ENCODE data around the gene PHPT1.

PHPT1 gene

DNA sequence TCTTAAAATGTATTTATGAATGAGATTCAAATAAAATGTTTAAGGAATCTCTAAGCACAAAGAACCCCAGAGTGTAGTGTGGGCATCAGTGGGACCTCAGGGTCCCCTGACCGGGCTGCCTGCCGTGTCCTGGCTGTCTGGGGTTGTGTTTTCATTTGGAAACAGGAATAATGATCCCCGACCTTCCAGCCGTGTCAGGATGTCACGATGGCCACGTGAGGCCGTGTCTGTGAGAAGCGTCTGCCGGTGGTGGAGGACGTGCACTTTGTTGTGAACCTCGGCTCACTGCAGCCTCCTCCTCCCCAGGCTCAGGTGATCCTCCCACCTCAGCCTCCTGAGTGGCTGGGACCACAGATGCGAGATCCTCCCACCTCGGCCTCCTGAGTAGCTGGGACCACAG is 41.5 kb downstream of the PHPT1 start:
- no peak for DNase-seq

DNA sequence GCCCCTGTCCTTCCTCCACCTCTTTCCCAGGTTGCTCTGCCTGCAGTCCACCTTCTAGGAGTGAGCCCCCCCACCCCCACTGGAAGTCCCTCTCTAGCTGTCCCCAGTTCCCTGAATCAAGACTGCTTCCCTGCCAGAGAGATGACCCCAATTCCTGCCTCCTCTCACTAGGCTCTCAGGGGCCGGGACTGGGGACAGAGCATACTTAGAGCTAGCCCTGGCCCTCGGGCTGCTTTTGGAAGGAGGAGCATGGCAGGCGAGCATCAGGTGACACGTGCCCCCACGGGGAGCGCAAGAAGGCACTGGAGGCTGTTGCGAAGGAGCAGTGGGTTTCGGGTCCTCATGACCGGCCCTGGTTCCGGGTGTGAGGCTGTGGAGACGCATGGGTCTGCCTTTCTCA is 46.8 kb downstream of the PHPT1 start:
- DNase-seq = no peak

DNA sequence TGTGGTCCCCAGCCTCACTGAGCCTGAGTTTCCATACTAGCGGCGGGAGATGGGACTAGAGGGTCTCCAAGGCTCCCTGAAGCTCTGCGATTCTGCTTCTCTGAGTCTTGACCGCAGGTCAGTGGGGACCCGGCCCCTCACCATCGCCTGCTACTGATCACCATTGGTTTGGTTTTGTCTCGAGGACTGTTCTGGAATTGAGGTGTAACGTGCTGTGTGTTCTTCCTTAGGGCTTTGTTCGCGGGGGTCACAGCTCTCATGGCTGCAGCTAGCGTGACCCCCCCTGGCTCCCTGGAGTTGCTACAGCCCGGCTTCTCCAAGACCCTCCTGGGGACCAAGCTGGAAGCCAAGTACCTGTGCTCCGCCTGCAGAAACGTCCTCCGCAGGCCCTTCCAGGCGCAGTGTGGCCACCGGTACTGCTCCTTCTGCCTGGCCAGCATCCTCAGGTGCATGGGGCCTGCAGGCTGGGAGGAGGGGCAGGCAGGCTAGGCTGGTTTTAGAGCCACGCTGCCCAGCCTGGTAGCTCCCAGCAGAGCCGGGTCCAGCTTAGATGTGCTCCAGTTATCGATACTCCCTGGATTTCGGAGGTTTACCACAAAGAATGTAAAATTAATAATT is 49.4 kb downstream of the PHPT1 start:
- no peak for DNase-seq

DNA sequence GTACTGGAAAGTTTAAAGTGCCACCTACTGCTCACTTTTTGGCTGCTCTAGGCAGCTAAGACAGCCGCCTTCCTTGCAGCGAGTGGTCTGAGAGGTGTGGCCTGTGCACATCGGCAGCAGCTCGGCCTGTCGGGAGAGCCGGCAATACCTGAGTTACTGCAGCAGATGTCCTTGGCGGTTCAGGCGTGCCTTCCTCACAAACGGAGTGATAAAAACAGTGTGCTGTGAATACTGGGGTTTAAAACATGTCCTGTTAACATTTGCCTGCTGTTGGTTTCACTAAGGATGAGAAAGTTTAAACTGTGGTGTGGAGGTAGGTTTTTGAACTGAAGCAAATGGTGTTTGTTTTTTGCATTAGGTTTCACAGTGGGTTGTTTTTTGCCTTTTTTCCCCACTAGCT is 50.0 kb downstream of the PHPT1 start:
- no peak for DNase-seq

DNA sequence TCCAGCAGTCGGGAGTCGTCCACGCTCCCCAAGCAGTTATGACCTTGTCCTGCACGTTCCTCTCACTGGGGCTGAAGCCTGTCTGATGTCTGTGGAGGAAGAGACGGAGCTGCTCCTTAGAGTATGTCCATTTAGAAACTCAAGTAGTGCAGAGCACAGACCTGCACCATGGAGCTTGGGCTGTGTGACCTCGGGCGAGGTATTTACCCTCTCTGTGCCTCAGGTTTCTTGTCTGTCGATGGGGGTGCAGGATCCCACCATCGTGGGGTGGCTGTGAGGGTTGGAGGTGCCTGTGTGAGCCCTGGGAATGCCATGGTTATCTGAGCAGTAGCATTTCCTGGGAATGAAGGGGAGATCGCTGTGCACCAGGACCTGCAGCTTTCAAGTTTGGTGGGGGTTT is 51.3 kb downstream of the PHPT1 start:
- DNase-seq = no peak

Measured in DMS79 treated with DMSO at 0.1 percent for 48 hours (cell line).